ENCODE data around the gene MET.

The MET gene

GRCh38 chr7:116683786-116684185, 11.8 kb downstream of the MET start:
- Histone ChIP-seq H3K4me1 (ENCODE audit: control insufficient read depth, insufficient read depth, low read length) (no peaks in the 10 kb centered on the region; the same call in 1 of the 2 replicates), H3K36me3 (ENCODE audit: control insufficient read depth in 2 of 2, insufficient read depth in 1 of 2, low read length in 2 of 2) (no peaks in the 10 kb centered on the region), H3K4me3 (ENCODE audit: low read depth, low read length) (no peak overlapping the region), H3K9me3 (ENCODE audit: control insufficient read depth, insufficient read depth, low read depth, low read length) (no peaks in the 10 kb centered on the region), H3K27ac (ENCODE audit: extremely low read depth, low read depth, low read length) (no peak overlapping the region)
- CTCF ChIA-PET = interaction anchor here (0.5 kb wide), 1 partner anchor 96 kb away, joined by 3 read pairs; no protein-coding TSS in a partner anchor
- TF ChIP-seq EGR2 (tag by site-specific recombination; IDR thresholded peaks at IDR 0.05; ENCODE audit: low read depth) (no peak), ZNF560 (tag by site-specific recombination; IDR thresholded peaks at IDR 0.05; ENCODE audit: borderline replicate concordance) (no peak), ZNF274 (IDR thresholded peaks at IDR 0.05; ENCODE audit: low read length) (no peak), ZNF274 (tag by site-specific recombination; IDR thresholded peaks at IDR 0.05; ENCODE audit: borderline replicate concordance) (no peak), ZNF202 (tag by site-specific recombination; IDR thresholded peaks at IDR 0.05; ENCODE audit: borderline replicate concordance) (no peak), ZNF146 (tag by site-specific recombination; IDR thresholded peaks at IDR 0.05) (no peak), ZNF138 (tag by site-specific recombination; IDR thresholded peaks at IDR 0.05; ENCODE audit: borderline replicate concordance) (no peak), ZFP3 (tag by site-specific recombination; IDR thresholded peaks at IDR 0.05; ENCODE audit: low read depth) (no peak), YY2 (tag by site-specific recombination; IDR thresholded peaks at IDR 0.05) (no peak), KLF8 (tag by site-specific recombination; IDR thresholded peaks at IDR 0.05) (no peak), ZNF473 (tag by site-specific recombination; IDR thresholded peaks at IDR 0.05) (no peak), ZNF701 (tag by site-specific recombination; IDR thresholded peaks at IDR 0.05) (no peak), ZNF629 (tag by site-specific recombination; IDR thresholded peaks at IDR 0.05) (no peak)
- POLR2A ChIA-PET = no interaction called here

- Histone ChIP-seq H3K27ac (ENCODE audit: extremely low read depth, low read depth, low read length) (no peak overlapping the region), H3K9me3 (ENCODE audit: control insufficient read depth, insufficient read depth, low read depth, low read length) (no peaks in the 10 kb centered on the region), H3K36me3 (ENCODE audit: control insufficient read depth in 2 of 2, insufficient read depth in 1 of 2, low read length in 2 of 2) (no peaks in the 10 kb centered on the region), H3K4me1 (ENCODE audit: control insufficient read depth, insufficient read depth, low read length) (no peaks in the 10 kb centered on the region; the same call in 1 of the 2 replicates), H3K4me3 (ENCODE audit: low read depth, low read length) (no peak overlapping the region)
- ChIA-PET POLR2A (no interaction called here), CTCF (interaction anchor here (0.6 to 1.3 kb wide), 2 partner anchors 95 to 166 kb away, joined by 4 to 6 read pairs; no protein-coding TSS in a partner anchor)
- TF ChIP-seq ZNF366 (tag by site-specific recombination; conservative IDR thresholded peaks at IDR 0.05) (no peak), ZIC2 (tag by site-specific recombination; IDR thresholded peaks at IDR 0.05) (peak; percentile 19; the same call in 1 of the 2 replicates), ZNF623 (tag by site-specific recombination; IDR thresholded peaks at IDR 0.05) (no peak)
- TF ChIP-seq, protein P1, sequence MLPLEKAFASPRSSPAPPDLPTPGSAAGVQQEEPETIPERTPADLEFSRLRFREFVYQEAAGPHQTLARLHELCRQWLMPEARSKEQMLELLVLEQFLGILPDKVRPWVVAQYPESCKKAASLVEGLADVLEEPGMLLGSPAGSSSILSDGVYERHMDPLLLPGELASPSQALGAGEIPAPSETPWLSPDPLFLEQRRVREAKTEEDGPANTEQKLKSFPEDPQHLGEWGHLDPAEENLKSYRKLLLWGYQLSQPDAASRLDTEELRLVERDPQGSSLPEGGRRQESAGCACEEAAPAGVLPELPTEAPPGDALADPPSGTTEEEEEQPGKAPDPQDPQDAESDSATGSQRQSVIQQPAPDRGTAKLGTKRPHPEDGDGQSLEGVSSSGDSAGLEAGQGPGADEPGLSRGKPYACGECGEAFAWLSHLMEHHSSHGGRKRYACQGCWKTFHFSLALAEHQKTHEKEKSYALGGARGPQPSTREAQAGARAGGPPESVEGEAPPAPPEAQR (tag by site-specific recombination; IDR thresholded peaks at IDR 0.05) = no peak
These were observed 14.0 kb downstream of the MET start for GRCh38 chr7:116686033-116686432.

DNA sequence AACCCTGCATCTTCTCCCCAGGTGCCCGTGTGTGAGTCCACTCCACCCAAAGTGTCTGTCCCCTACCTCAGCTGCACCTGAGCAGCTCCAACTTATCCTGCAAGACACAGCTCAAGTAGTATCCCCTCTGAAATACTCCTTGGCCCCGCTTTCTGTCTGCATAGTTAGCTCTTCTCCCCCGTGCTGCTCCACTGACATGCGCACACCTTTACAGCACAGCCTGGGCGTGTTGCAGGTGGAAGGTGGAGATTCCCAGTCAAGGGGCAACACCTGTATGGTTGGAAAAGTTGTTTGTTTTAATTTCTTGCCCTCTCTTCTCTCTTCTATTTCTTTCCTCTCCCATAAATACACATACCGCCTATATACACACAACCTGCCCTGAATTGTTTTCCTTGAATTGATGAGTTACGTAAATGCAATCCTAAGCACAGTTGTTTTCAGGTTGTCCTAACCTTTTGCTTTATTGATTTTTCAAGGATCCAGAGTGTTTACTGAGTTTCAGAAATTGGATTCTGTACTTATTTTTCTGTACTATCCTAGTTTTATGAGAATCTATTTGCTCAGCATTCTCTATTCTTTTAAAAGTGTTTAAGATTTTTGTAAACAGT, 14.9 kb downstream of the MET start:
- no peaks in the 10 kb centered on the region for H3K9me3 ChIP-seq (ENCODE audit: control insufficient read depth, insufficient read depth, low read depth, low read length)
- POLR2A ChIA-PET = no interaction called here
- no peaks in the 10 kb centered on the region; the same call in 1 of the 2 replicates for H3K4me1 ChIP-seq (ENCODE audit: control insufficient read depth, insufficient read depth, low read length)
- H3K36me3 ChIP-seq (ENCODE audit: control insufficient read depth in 2 of 2, insufficient read depth in 1 of 2, low read length in 2 of 2) = no peaks in the 10 kb centered on the region
- H3K4me3 ChIP-seq (ENCODE audit: low read depth, low read length) = no peak overlapping the region
- CTCF ChIA-PET = interaction anchor here (0.6 to 1.3 kb wide), 2 partner anchors 95 to 166 kb away, joined by 4 to 6 read pairs; no protein-coding TSS in a partner anchor
- H3K27ac ChIP-seq (ENCODE audit: extremely low read depth, low read depth, low read length) = no peak overlapping the region
- TF ChIP-seq, protein P2, sequence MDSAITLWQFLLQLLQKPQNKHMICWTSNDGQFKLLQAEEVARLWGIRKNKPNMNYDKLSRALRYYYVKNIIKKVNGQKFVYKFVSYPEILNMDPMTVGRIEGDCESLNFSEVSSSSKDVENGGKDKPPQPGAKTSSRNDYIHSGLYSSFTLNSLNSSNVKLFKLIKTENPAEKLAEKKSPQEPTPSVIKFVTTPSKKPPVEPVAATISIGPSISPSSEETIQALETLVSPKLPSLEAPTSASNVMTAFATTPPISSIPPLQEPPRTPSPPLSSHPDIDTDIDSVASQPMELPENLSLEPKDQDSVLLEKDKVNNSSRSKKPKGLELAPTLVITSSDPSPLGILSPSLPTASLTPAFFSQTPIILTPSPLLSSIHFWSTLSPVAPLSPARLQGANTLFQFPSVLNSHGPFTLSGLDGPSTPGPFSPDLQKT (IDR thresholded peaks at IDR 0.05; ENCODE audit: borderline replicate concordance, low read depth, low read length) = no peak
- TF ChIP-seq ZNF311 (tag by site-specific recombination; IDR thresholded peaks at IDR 0.05; ENCODE audit: borderline replicate concordance) (no peak), MYNN (tag by site-specific recombination; IDR thresholded peaks at IDR 0.05; ENCODE audit: borderline replicate concordance) (no peak), ZNF221 (tag by site-specific recombination; IDR thresholded peaks at IDR 0.05; ENCODE audit: borderline replicate concordance) (no peak), ZNF670 (tag by site-specific recombination; IDR thresholded peaks at IDR 0.05; ENCODE audit: low read depth) (no peak), ZBTB7A (tag by site-specific recombination; IDR thresholded peaks at IDR 0.05; ENCODE audit: low read depth) (no peak), GLI4 (tag by site-specific recombination; IDR thresholded peaks at IDR 0.05) (no peak), HOXD13 (CRISPR knock-in tag; IDR thresholded peaks at IDR 0.05; ENCODE audit: borderline replicate concordance) (no peak)
- TF ChIP-seq, protein P3, sequence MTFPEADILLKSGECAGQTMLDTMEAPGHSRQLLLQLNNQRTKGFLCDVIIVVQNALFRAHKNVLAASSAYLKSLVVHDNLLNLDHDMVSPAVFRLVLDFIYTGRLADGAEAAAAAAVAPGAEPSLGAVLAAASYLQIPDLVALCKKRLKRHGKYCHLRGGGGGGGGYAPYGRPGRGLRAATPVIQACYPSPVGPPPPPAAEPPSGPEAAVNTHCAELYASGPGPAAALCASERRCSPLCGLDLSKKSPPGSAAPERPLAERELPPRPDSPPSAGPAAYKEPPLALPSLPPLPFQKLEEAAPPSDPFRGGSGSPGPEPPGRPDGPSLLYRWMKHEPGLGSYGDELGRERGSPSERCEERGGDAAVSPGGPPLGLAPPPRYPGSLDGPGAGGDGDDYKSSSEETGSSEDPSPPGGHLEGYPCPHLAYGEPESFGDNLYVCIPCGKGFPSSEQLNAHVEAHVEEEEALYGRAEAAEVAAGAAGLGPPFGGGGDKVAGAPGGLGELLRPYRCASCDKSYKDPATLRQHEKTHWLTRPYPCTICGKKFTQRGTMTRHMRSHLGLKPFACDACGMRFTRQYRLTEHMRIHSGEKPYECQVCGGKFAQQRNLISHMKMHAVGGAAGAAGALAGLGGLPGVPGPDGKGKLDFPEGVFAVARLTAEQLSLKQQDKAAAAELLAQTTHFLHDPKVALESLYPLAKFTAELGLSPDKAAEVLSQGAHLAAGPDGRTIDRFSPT (tag by site-specific recombination; IDR thresholded peaks at IDR 0.05) = no peak

Data from HEK293 (cell line).